K562 (cell line): ENCODE results near the gene DDR1. TPM values are rescaled to one million over a fixed set of nuclear protein-coding genes. Genes with fewer than 3 reads are reported as not detected.
A peak's percentile ranks its signal among the peaks of the same experiment; 100 is the strongest.

Experiments
- CHD2 ChIP-seq: IDR thresholded peaks from 2 replicates; pipeline ENCODE4 v1.6.1; 2011; ENCODE audit warnings: low read depth, low read length
- DLX4 ChIP-seq: fragments of 250-450 bp; sonication (Bioruptor Pico); IDR thresholded peaks from 2 replicates; pipeline ENCODE4 v1.6.1; 2021; ENCODE audit warnings: mild to moderate bottlenecking
- FOS ChIP-seq: IDR thresholded peaks from 3 replicates; pipeline ENCODE4 v1.6.1; 2011; ENCODE audit not compliant: insufficient read length; ENCODE audit errors: extremely low read depth
- GTF3C2 ChIP-seq: IDR thresholded peaks from 3 replicates; pipeline ENCODE4 v1.6.1; 2011; ENCODE audit warnings: borderline replicate concordance, mild to moderate bottlenecking, moderate library complexity; ENCODE audit not compliant: insufficient read length; ENCODE audit errors: extremely low read depth
- HMGXB4 ChIP-seq: sonication (generic); formaldehyde crosslinking; IDR thresholded peaks from 2 replicates; pipeline ENCODE4 v1.8.1; 2023; ENCODE audit warnings: mild to moderate bottlenecking, missing genetic modification reagents
- MCM2 ChIP-seq: fragments of 450-650 bp; IDR thresholded peaks from 2 replicates; pipeline ENCODE4 v1.6.1; 2017; ENCODE audit warnings: low read depth, mild to moderate bottlenecking
- PCBP2 ChIP-seq: fragments of 200-400 bp; formaldehyde crosslinking; IDR thresholded peaks from 2 replicates; pipeline ENCODE4 v1.6.1; 2018; ENCODE audit warnings: low read length, low read depth, mild to moderate bottlenecking, moderate library complexity; ENCODE audit not compliant: poor library complexity, severe bottlenecking
- PHF20 ChIP-seq: fragments of 450-650 bp; IDR thresholded peaks from 2 replicates; pipeline ENCODE4 v1.6.1; 2018; ENCODE audit not compliant: partially characterized antibody
- POLR2G ChIP-seq: fragments of 200-400 bp; formaldehyde crosslinking; IDR thresholded peaks from 2 replicates; pipeline ENCODE4 v1.6.1; 2017; ENCODE audit warnings: low read depth, mild to moderate bottlenecking, antibody characterized with exemption, low read length, moderate library complexity
- PPARD ChIP-seq: fragments of 250-450 bp; sonication (Bioruptor Pico); IDR thresholded peaks from 2 replicates; pipeline ENCODE4 v1.8.0; 2022; ENCODE audit warnings: inconsistent platforms, mild to moderate bottlenecking, moderate library complexity
- RBM25 ChIP-seq: fragments of 200-400 bp; formaldehyde crosslinking; IDR thresholded peaks from 2 replicates; pipeline ENCODE4 v1.6.1; 2018; ENCODE audit warnings: low read length, low read depth, moderate library complexity; ENCODE audit not compliant: severe bottlenecking
- STAT6 ChIP-seq: sonication (generic); formaldehyde crosslinking; IDR thresholded peaks from 2 replicates; pipeline ENCODE4 v1.8.1; 2023; ENCODE audit warnings: mild to moderate bottlenecking, missing genetic modification reagents
- TSHZ1 ChIP-seq: fragments of 250-450 bp; sonication (Bioruptor Pico); IDR thresholded peaks from 2 replicates; pipeline ENCODE4 v1.4.0; 2020; ENCODE audit warnings: mild to moderate bottlenecking, moderate library complexity
- ZNF274 ChIP-seq: IDR thresholded peaks from 2 replicates; pipeline ENCODE4 v1.6.1; 2011; ENCODE audit warnings: low read depth, mild to moderate bottlenecking, low read length, moderate library complexity, borderline replicate concordance
- polyA plus RNA-seq, 8 experiments: library from polyadenylated mRNA; depleted of rRNA in 4 of 8; stranded (reverse) in 5 of 8; unstranded in 3 of 8; fragments of >200 nt; fragmentation: Nextera tagmentation in 2 of 8; fragmentation: Illumina TruSeq in 1 of 8; extraction: Ambion mirVana in 2 of 8; extraction: Trizol in 1 of 8; gene quantifications; 2 replicates each; pipeline versions ENCODE4 v1.2.1 to v1.2.3, GENCODE V29; 2011 to 2014; ENCODE audit warnings: inconsistent platforms in 1 of 8, missing spikeins in 1 of 8
- total RNA-seq, 7 experiments: library from RNA; depleted of rRNA in 6 of 7; stranded (reverse); fragments of >200 nt in 6 of 7; fragmentation: Illumina TruSeq in 2 of 7; extraction: Trizol in 2 of 7; gene quantifications; 2 replicates each; pipeline versions ENCODE4 v1.2.1 to v1.2.3, GENCODE V29; 2011 to 2021; ENCODE audit warnings: low replicate concordance in 1 of 7

DDR1 gene
- total and polyA plus RNA-seq, 9 of the 15 experiments (the other 6 are each of a cell fraction or from before 2014, with no cell fraction given), result 1.4 to 44.6 (median 12.2) TPM

- TF ChIP-seq TSHZ1 (CRISPR knock-in tag) (peak; percentile 65; the same call in 1 of the 2 replicates), STAT6 (no peak), PCBP2 (no peak), POLR2G (no peak), PPARD (CRISPR knock-in tag) (no peak), FOS (no peak), HMGXB4 (CRISPR knock-in tag) (no peak), DLX4 (CRISPR knock-in tag) (no peak), GTF3C2 (no peak), CHD2 (no peak), MCM2 (no peak), RBM25 (no peak), ZNF274 (no peak), PHF20 (no peak)
Measured at GRCh38 chr6:30837870-30838269, 46.4 kb upstream of the DDR1 start (continued).
